ENCODE data around the gene ADIPOR2.

ADIPOR2 gene

GRCh38 chr12:1758376-1758775 is 67.5 kb downstream of the ADIPOR2 start:
- DNase-seq (ENCODE audit: low read depth), result no peak
- TF ChIP-seq CTCF (IDR thresholded peaks at IDR 0.05; ENCODE audit: insufficient read depth, low read depth, low read length, missing control alignments), result no peak
- H3K4me3 ChIP-seq (ENCODE audit: low read depth, low read length), result no peak overlapping the region

DNA sequence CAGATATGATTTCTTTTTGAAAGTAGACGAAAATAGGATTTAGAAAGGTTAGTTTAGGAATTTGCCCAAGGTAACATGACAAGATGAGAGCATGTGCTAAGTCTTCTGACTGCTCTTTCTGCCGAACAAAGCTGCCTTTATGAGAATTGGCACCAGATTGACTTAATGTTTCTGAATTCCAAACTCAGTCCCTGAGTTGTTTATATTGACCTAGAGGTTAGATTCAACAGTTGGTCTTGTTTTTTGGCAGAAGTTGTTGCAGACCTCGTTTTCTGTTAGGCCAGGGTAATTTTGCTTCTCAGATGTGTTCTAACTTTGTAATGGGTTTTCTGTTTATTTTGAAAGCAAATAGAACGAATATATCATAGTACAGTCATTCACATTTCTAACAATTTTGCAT is 68.0 kb downstream of the ADIPOR2 start:
- no peak for DNase-seq (ENCODE audit: low read depth)
- no peak overlapping the region for H3K4me3 ChIP-seq (ENCODE audit: low read depth, low read length)
- TF ChIP-seq CTCF (IDR thresholded peaks at IDR 0.05; ENCODE audit: insufficient read depth, low read depth, low read length, missing control alignments), result no peak

DNA sequence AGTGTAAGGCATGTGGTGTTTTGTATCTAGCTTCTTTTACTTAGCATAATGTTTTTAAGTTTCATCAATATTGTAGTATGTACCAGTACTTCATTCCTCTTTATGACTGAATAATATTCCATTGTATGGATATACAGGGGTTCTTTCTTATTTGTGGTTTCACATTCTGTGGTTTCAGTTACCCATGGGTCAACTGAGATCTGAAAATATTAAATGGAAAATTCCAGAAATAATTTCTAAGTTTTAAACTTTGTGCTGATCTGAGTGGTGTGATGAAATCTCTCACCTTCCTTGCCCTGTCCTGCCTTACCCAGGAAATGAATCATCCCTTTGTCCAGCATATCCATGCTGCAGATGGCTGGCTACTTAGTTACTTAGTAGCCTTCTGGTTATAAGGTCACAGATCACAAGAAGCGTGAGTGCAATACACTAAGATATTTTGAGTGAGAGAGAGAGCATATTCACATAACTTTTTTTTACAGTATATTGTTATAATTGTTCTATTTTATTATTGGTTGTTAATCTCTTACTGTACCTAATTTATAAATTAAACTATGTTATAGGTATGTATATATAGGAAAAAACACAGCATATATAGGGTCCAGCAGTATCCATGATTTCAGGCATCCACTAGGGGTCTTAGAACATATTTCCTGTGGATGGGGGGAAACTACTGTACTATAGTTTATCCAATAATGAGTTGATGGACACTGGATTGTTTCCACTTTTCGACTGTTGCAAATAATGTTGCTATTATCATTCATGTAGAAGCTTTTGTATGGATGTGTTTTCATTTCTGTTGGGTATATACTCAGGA is 69.9 kb downstream of the ADIPOR2 start:
- DNase-seq (ENCODE audit: low read depth), result no peak
- H3K4me3 ChIP-seq (ENCODE audit: low read depth, low read length), result no peak overlapping the region
- no peak for TF ChIP-seq CTCF (IDR thresholded peaks at IDR 0.05; ENCODE audit: insufficient read depth, low read depth, low read length, missing control alignments)

DNA sequence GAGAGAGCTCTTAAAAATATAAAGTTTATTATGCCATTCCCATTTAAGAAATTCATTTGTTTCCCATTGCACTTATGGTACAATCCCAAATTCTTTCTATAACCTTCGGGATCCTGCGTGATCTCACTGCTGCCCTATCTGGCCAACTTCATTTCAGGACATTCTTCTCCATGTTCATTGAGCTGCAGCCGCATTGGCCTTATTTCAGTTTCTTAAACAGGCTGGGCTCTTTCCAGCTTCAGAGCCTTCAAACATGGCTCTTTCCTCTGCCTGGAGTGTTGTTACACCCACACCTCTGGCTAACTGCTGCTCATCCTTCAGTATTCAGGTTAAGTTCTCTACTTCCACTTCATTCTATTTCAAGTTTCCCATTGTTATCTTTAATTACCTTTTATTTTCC is 71.0 kb downstream of the ADIPOR2 start:
- no peak for TF ChIP-seq CTCF (IDR thresholded peaks at IDR 0.05; ENCODE audit: insufficient read depth, low read depth, low read length, missing control alignments)
- DNase-seq (ENCODE audit: low read depth), result no peak
- no peak overlapping the region for H3K4me3 ChIP-seq (ENCODE audit: low read depth, low read length)

DNA sequence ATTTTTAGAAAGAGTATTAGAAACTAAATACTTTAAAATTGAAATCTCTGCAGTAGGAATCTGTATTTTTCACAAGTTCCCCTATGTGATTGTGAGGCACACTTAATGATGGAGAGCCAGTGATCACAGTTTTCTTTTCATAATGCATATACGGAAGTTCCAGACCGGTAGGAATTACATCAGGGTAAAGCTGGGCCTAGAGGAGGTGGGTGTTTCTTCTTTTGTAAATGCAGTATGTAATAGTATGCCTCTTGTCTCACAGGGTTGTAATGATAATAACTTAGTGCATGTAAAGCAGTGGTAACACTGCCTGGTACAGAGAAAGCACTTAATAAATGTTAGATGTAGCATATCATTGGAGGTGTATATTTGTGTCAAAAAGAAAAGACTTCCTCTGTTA is 72.3 kb downstream of the ADIPOR2 start:
- TF ChIP-seq CTCF (IDR thresholded peaks at IDR 0.05; ENCODE audit: insufficient read depth, low read depth, low read length, missing control alignments), result no peak
- no peak overlapping the region for H3K4me3 ChIP-seq (ENCODE audit: low read depth, low read length)
- DNase-seq (ENCODE audit: low read depth), result no peak

DNA sequence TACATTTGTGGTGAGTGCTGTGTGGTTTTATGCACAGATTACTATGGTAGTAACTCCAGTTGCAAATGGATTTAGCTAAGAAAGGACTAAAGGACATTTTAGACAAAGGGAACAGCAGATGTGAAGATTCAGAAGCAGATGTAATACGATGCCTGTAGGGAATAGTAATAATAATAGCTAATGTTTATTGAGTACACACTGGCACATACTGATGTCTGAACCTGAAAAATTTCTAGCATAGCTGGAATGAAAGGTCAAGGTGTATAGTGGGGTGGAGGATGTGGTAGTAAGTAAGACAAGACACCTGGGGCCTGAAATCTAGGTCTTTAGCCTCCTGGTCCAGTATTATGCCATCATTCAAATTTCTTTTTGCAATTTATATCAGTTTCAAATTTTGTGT is 75.2 kb downstream of the ADIPOR2 start:
- no peak overlapping the region for H3K4me3 ChIP-seq (ENCODE audit: low read depth, low read length)
- no peak for DNase-seq (ENCODE audit: low read depth)
- no peak for TF ChIP-seq CTCF (IDR thresholded peaks at IDR 0.05; ENCODE audit: insufficient read depth, low read depth, low read length, missing control alignments)
